LNCaP clone FGC (cell line): Measurements from ENCODE around the gene UBTD1.

ENCODE experiments used
- DNase-seq: peaks from one replicate; pipeline ENCODE4 v3.0.0-alpha.2; 2011; ENCODE audit warnings: low read depth
- H3K4me3 ChIP-seq: 2 replicates; pipeline ENCODE4 v1.5.1; 2011; ENCODE audit warnings: mild to moderate bottlenecking, low read depth, low read length, control low read depth
- CTCF ChIP-seq: IDR thresholded peaks from 2 replicates; pipeline ENCODE4 v1.5.1; 2012; ENCODE audit warnings: mild to moderate bottlenecking; ENCODE audit not compliant: control insufficient read depth, insufficient read depth; ENCODE audit errors: extremely low read depth

The UBTD1 gene

GRCh38 chr10:97596101-97597082 is 97.7 kb downstream of the UBTD1 start:
- no peak overlapping the region for H3K4me3 ChIP-seq
- DNase-seq = no peak

GRCh38 chr10:97597778-97598177 is 99.1 kb downstream of the UBTD1 start:
- DNase-seq = no peak
- no peak for TF ChIP-seq CTCF
- no peak overlapping the region for H3K4me3 ChIP-seq

More at GRCh38 chr10:97596101-97597082, 97.7 kb downstream of the UBTD1 start:
- TF ChIP-seq CTCF = no peak

GRCh38 chr10:97598407-97599271 is 99.9 kb downstream of the UBTD1 start:
- H3K4me3 ChIP-seq = no peak overlapping the region
- DNase-seq = no peak
- TF ChIP-seq CTCF = no peak

GRCh38 chr10:97599272-97599619 is 100.5 kb downstream of the UBTD1 start:
- DNase-seq = no peak
- H3K4me3 ChIP-seq = no peak overlapping the region
- no peak for TF ChIP-seq CTCF

- no peak for DNase-seq
- no peak for TF ChIP-seq CTCF
- H3K4me3 ChIP-seq = no peak overlapping the region
These were observed 101.9 kb downstream of the UBTD1 start for GRCh38 chr10:97600616-97601015.

- no peak for TF ChIP-seq CTCF
- no peak for DNase-seq
- no peak overlapping the region for H3K4me3 ChIP-seq
These were observed 102.8 kb downstream of the UBTD1 start for GRCh38 chr10:97601268-97602215.
